HEK293T (cell line): ENCODE data around the gene SEMA3A.

Experiments used
- BHLHE40 ChIP-seq: fragments of 450-650 bp; IDR thresholded peaks from 2 replicates; pipeline ENCODE4 v1.6.1; 2016; ENCODE audit warnings: mild to moderate bottlenecking, moderate library complexity, borderline replicate concordance
- FOXK2 ChIP-seq: fragments of 450-650 bp; IDR thresholded peaks from 2 replicates; pipeline ENCODE4 v1.6.1; 2016; ENCODE audit warnings: mild to moderate bottlenecking
- L3MBTL2 ChIP-seq: fragments of 450-650 bp; conservative IDR thresholded peaks from 2 replicates; pipeline ENCODE4 v1.6.1; 2016; ENCODE audit warnings: mild to moderate bottlenecking
- LEF1 ChIP-seq: fragments of 450-650 bp; IDR thresholded peaks from 2 replicates; pipeline ENCODE4 v1.6.1; 2017; ENCODE audit warnings: mild to moderate bottlenecking, borderline replicate concordance
- NFRKB ChIP-seq: fragments of 450-650 bp; IDR thresholded peaks from 2 replicates; pipeline ENCODE4 v1.6.1; 2016; ENCODE audit warnings: mild to moderate bottlenecking, moderate library complexity
- PKNOX1 ChIP-seq: fragments of 450-650 bp; IDR thresholded peaks from 2 replicates; pipeline ENCODE4 v1.6.1; 2016
- SP1 ChIP-seq: fragments of 450-650 bp; IDR thresholded peaks from 2 replicates; pipeline ENCODE4 v1.6.1; 2017

- TF ChIP-seq SP1 (no peak), LEF1 (no peak), L3MBTL2 (no peak), NFRKB (no peak), BHLHE40 (no peak), PKNOX1 (no peak), FOXK2 (no peak)
Observed at GRCh38 chr7:84191842-84192241, 2.7 kb downstream of the SEMA3A start.
